Measurements from ENCODE around the gene SALL1.

- TF ChIP-seq CTCF (IDR thresholded peaks at IDR 0.05; ENCODE audit: low read depth, low read length) (no peak), EZH2phosphoT487 (IDR thresholded peaks at IDR 0.05; ENCODE audit: low read depth) (no peak)
Measured at GRCh38 chr16:51163894-51164566, 13.0 kb upstream of the SALL1 start.

Measured in OCI-LY3 (cell line).